GM12878 (cell line): ENCODE results near the gene CYB5B. TPM values are rescaled to one million over a fixed set of nuclear protein-coding genes. Genes with fewer than 3 reads are reported as not detected.

Experiments used
- ATAC-seq: fragments of 200-7000 bp; cut with Tn5 transposase; 3 replicates; pipeline ENCODE4 v1.9.1; 2020; ENCODE audit warnings: mild to moderate bottlenecking, moderate library complexity
- BruUV-seq: library from RNA; stranded (reverse); fragments of 400-500 nt; replicated peaks from 2 replicates; lab custom pipeline; 2021; lab: Mats Ljungman, UMichigan
- CTCF ChIA-PET: fragments of 300-600 bp; sonication (Branson Sonifier 250); formaldehyde crosslinking; extraction: SDS; loops from one replicate; lab custom pipeline; 2021; ENCODE audit warnings: inconsistent platforms; lab: Yijun Ruan, JAX
- POLR2A ChIA-PET: fragments of 350-600 bp; formaldehyde crosslinking; extraction: SDS; loops from one replicate; lab custom pipeline; 2021; ENCODE audit warnings: inconsistent platforms; lab: Charles Lee
- RAD21 ChIA-PET: fragments of 300-600 bp; sonication (Branson Sonifier 250); formaldehyde crosslinking; loops from one replicate; lab custom pipeline; 2023; ENCODE audit warnings: antibody characterized with exemption; ENCODE audit not compliant: unreplicated experiment; lab: Charles Lee
- SMC1A ChIA-PET: fragments of 300-600 bp; sonication (Branson Sonifier 250); formaldehyde crosslinking; loops from one replicate; lab custom pipeline; 2023; ENCODE audit not compliant: unreplicated experiment, uncharacterized antibody; lab: Charles Lee
- DNase-seq: peaks from one replicate; pipeline ENCODE4 v3.0.0-alpha.2; 2011; ENCODE audit warnings: low read depth, low spot score
- FAIRE-seq: peaks from 3 replicates; lab custom pipeline; 2011; peaks lifted over from hg19 to GRCh38; lab: Jason Lieb, UNC
- H2AFZ ChIP-seq: 2 replicates; pipeline ENCODE4 v1.6.0; 2011; ENCODE audit warnings: low read depth, low read length, control low read depth; ENCODE audit not compliant: control insufficient read depth
- H3K27ac ChIP-seq: 2 replicates; pipeline ENCODE4 v1.5.1; 2011; ENCODE audit warnings: control low read depth; ENCODE audit not compliant: control insufficient read depth, insufficient read depth
- H3K27me3 ChIP-seq, 2 experiments: replicated peaks in 1 of 2; 2 replicates each; pipeline versions ENCODE4 v1.6.0 to v1.6.1; 2011; ENCODE audit warnings: low read length in 1 of 2; ENCODE audit not compliant: control insufficient read depth in 2 of 2, insufficient read depth in 2 of 2
- H3K36me3 ChIP-seq, 2 experiments: 2 replicates each; pipeline ENCODE4 v1.5.1; 2011; ENCODE audit warnings: low read length in 1 of 2; ENCODE audit not compliant: control insufficient read depth in 2 of 2, insufficient read depth in 2 of 2
- H3K4me1 ChIP-seq: 2 replicates; pipeline ENCODE4 v1.6.1; 2011; ENCODE audit warnings: mild to moderate bottlenecking, low read length, moderate library complexity, mixed read lengths; ENCODE audit not compliant: control insufficient read depth, insufficient read depth
- H3K4me2 ChIP-seq: 2 replicates; pipeline ENCODE4 v1.6.0; 2011; ENCODE audit warnings: control low read depth; ENCODE audit not compliant: control insufficient read depth, insufficient read depth
- H3K4me3 ChIP-seq: fragments of 200-600 bp; sonication (generic); 2 replicates; pipeline ENCODE4 v1.5.1; 2016
- H3K79me2 ChIP-seq: 2 replicates; pipeline ENCODE4 v1.6.0; 2011; ENCODE audit warnings: low read length; ENCODE audit not compliant: control insufficient read depth, insufficient read depth
- H3K9ac ChIP-seq: 2 replicates; pipeline ENCODE4 v1.8.0; 2011; ENCODE audit warnings: low read length, control low read depth, mixed read lengths; ENCODE audit not compliant: control insufficient read depth, insufficient read depth
- H3K9me3 ChIP-seq: replicated peaks from 3 replicates; pipeline ENCODE4 v1.5.1; 2011; ENCODE audit warnings: mild to moderate bottlenecking, low read length; ENCODE audit not compliant: control insufficient read depth, insufficient read depth
- H4K20me1 ChIP-seq: 2 replicates; pipeline ENCODE4 v1.6.0; 2011; ENCODE audit not compliant: control insufficient read depth, insufficient read depth
- BCLAF1 ChIP-seq: fragments of 450-650 bp; IDR thresholded peaks from 2 replicates; pipeline ENCODE4 v1.6.1; 2017; ENCODE audit warnings: antibody characterized with exemption, mild to moderate bottlenecking, moderate library complexity
- E4F1 ChIP-seq: fragments of 450-650 bp; IDR thresholded peaks from 2 replicates; pipeline ENCODE4 v1.6.1; 2018; ENCODE audit warnings: borderline replicate concordance, mild to moderate bottlenecking; ENCODE audit not compliant: partially characterized antibody
- FOXM1 ChIP-seq: IDR thresholded peaks from 2 replicates; pipeline ENCODE4 v1.6.1; 2012; ENCODE audit warnings: low read depth, mild to moderate bottlenecking, inconsistent platforms, low read length, moderate library complexity
- IRF4 ChIP-seq: IDR thresholded peaks from 2 replicates; pipeline ENCODE4 v1.6.1; 2011; ENCODE audit warnings: low read depth, low read length
- MXI1 ChIP-seq: fragments of 150-350 bp; IDR thresholded peaks from 2 replicates; pipeline ENCODE4 v1.6.1; 2011; ENCODE audit warnings: low read depth, mild to moderate bottlenecking, inconsistent platforms, low read length, improper control_type of control experiment
- MYB ChIP-seq: fragments of 150-350 bp; IDR thresholded peaks from 2 replicates; pipeline ENCODE4 v1.6.1; 2014; ENCODE audit warnings: mild to moderate bottlenecking, low read depth, low read length, borderline replicate concordance
- NR2F1 ChIP-seq: fragments of 450-650 bp; conservative IDR thresholded peaks from 2 replicates; pipeline ENCODE4 v1.6.1; 2017; ENCODE audit warnings: mild to moderate bottlenecking
- NRF1 ChIP-seq: conservative IDR thresholded peaks from 2 replicates; pipeline ENCODE4 v1.6.1; 2011; ENCODE audit warnings: mild to moderate bottlenecking, low read depth, low read length, improper control_type of control experiment
- POLR2AphosphoS5 ChIP-seq: IDR thresholded peaks from 2 replicates; pipeline ENCODE4 v1.6.1; 2011; ENCODE audit warnings: mild to moderate bottlenecking, low read length, inconsistent platforms
- RAD51 ChIP-seq: fragments of 450-650 bp; IDR thresholded peaks from 2 replicates; pipeline ENCODE4 v1.6.1; 2016; ENCODE audit warnings: moderate library complexity, mild to moderate bottlenecking, inconsistent platforms
- RCOR1 ChIP-seq: conservative IDR thresholded peaks from 2 replicates; pipeline ENCODE4 v1.6.1; 2012; ENCODE audit warnings: low read depth, low read length, improper control_type of control experiment
- SMARCA5 ChIP-seq: fragments of 450-650 bp; IDR thresholded peaks from 2 replicates; pipeline ENCODE4 v1.6.1; 2017; ENCODE audit warnings: mild to moderate bottlenecking
- SMC3 ChIP-seq: IDR thresholded peaks from 2 replicates; pipeline ENCODE4 v1.6.1; 2011; ENCODE audit warnings: low read length, improper control_type of control experiment, borderline replicate concordance
- SPI1 ChIP-seq: IDR thresholded peaks from 2 replicates; pipeline ENCODE4 v1.6.1; 2011; ENCODE audit warnings: low read depth, mild to moderate bottlenecking, low read length, moderate library complexity, borderline replicate concordance; ENCODE audit not compliant: insufficient read depth
- WRNIP1 ChIP-seq: IDR thresholded peaks from 2 replicates; pipeline ENCODE4 v1.6.1; 2011; ENCODE audit warnings: low read depth, low read length, improper control_type of control experiment, borderline replicate concordance
- ZSCAN29 ChIP-seq: fragments of 450-650 bp; IDR thresholded peaks from 2 replicates; pipeline ENCODE4 v1.6.1; 2017; ENCODE audit warnings: mild to moderate bottlenecking, moderate library complexity
- WGBS: methylation state at CpG from one replicate; pipeline ENCODE4 v1.1.6; 2016; ENCODE audit warnings: low lambda C conversion rate; ENCODE audit not compliant: insufficient replicate concordance, insufficient coverage; ENCODE audit errors: missing lambda C conversion rate; 5-methylcytosine and 5-hydroxymethylcytosine counted together
- in situ Hi-C: fragments of 300-500 bp; cut with MboI; formaldehyde crosslinking; loops from 9 replicates; pipeline ENCODE4 v1.14.3; 2018; ENCODE audit warnings: mixed read lengths
- intact Hi-C: fragments of 100-400 bp; cut with micrococcal nuclease; formaldehyde crosslinking; loops from one replicate; pipeline ENCODE4 v1.14.2; 2022; ENCODE audit not compliant: unreplicated experiment
- polyA plus RNA-seq, 11 experiments: library from polyadenylated mRNA; depleted of rRNA in 4 of 11; unstranded in 6 of 11; stranded (reverse) in 5 of 11; fragments of >200 nt; fragmentation: Nextera tagmentation in 4 of 11; fragmentation: Illumina TruSeq in 1 of 11; extraction: Ambion mirVana in 4 of 11; extraction: Trizol in 1 of 11; gene quantifications; 1 replicate in 1 of 11; 2 replicates in 10 of 11; pipeline versions ENCODE4 v1.2.1 to v1.2.3, GENCODE V29; 2011 to 2016; ENCODE audit warnings: inconsistent platforms in 2 of 11, missing spikeins in 2 of 11, low read depth in 1 of 11
- total RNA-seq, 4 experiments: library from RNA; depleted of rRNA in 3 of 4; stranded (reverse); fragments of >200 nt in 3 of 4; fragmentation: Illumina TruSeq in 1 of 4; extraction: Trizol in 1 of 4; gene quantifications; 2 replicates each; pipeline versions ENCODE4 v1.2.1 to v1.2.3, GENCODE V29; 2013 to 2021

CYB5B gene
- total and polyA plus RNA-seq, 10 of the 15 experiments (the other 5 are each of a cell fraction or from before 2014, with no cell fraction given), result 145 to 305 (median 179) TPM

- RAD21 ChIA-PET, result interaction anchor here (0.7 kb wide), 1 partner anchor 81 kb away, joined by 4 read pairs; no protein-coding TSS in a partner anchor
- FAIRE-seq (no peak), DNase-seq (no peak), ATAC-seq (no peak)
- Histone ChIP-seq H3K4me1 (peaks cover 2% of the 10 kb centered on the region; the same call in 1 of the 2 replicates), H3K4me3 (no peak overlapping the region), H3K4me2 (no peak overlapping the region), H3K27me3 (no peaks in the 10 kb centered on the region), H3K36me3 (peaks cover 0 to 3% of the 10 kb centered on the region in 2 experiments; a peak in 1 of 4 replicates), H3K27ac (no peak overlapping the region), H3K9me3 (no peaks in the 10 kb centered on the region; the same call in 2 of the 3 replicates), H4K20me1 (no peaks in the 10 kb centered on the region), H3K79me2 (no peaks in the 10 kb centered on the region), H3K9ac (no peak overlapping the region), H2AFZ (no peak overlapping the region)
- BruUV-seq, result no TSS peak
- POLR2A ChIA-PET, result interaction anchor here (0.6 to 0.9 kb wide), 2 partner anchors 8 to 59 kb away, joined by 3 to 5 read pairs; no protein-coding TSS in a partner anchor
- intact Hi-C loops, result no loop called here
- CTCF ChIA-PET, result interaction anchor here (0.9 to 2.7 kb wide), 4 partner anchors 12 to 81 kb away, joined by 3 to 8 read pairs (median 4); no protein-coding TSS in a partner anchor
- in situ Hi-C loops, result no loop called here
- WGBS, result 0% methylated on average over 1 of the region's 1 CpG
- SMC1A ChIA-PET, result interaction anchor here (0.9 to 2.1 kb wide), 4 partner anchors 10 to 27 kb away, joined by 4 to 8 read pairs (median 4); no protein-coding TSS in a partner anchor
- TF ChIP-seq RCOR1 (no peak), NR2F1 (no peak), FOXM1 (no peak), POLR2AphosphoS5 (no peak), SMC3 (no peak), MXI1 (no peak), ZSCAN29 (no peak), RAD51 (no peak), IRF4 (no peak), MYB (no peak), SPI1 (no peak), WRNIP1 (no peak), E4F1 (no peak), BCLAF1 (no peak), SMARCA5 (no peak), NRF1 (no peak)
Observed at GRCh38 chr16:69476920-69477443, 52.6 kb downstream of the CYB5B start.
